SK-N-SH treated with all-trans-retinoic acid at 6 μM for 48 hours (cell line): ENCODE measurements around the gene SH3GLB1.

Experiments
- ATAC-seq: fragments of 200-7000 bp; cut with Tn5 transposase; 3 replicates; pipeline ENCODE4 v1.9.1; 2020; ENCODE audit warnings: mild to moderate bottlenecking, moderate library complexity
- BACH2 ChIP-seq: fragments of 250-450 bp; sonication (Bioruptor Pico); IDR thresholded peaks from 2 replicates; pipeline ENCODE4 v1.9.0; 2021; ENCODE audit warnings: mild to moderate bottlenecking, borderline replicate concordance
- CSDC2 ChIP-seq: fragments of 250-450 bp; sonication (Bioruptor Pico); IDR thresholded peaks from 2 replicates; pipeline ENCODE4 v1.5.0; 2020; ENCODE audit warnings: mild to moderate bottlenecking, moderate library complexity
- GLIS3 ChIP-seq: fragments of 250-450 bp; sonication (Bioruptor Pico); IDR thresholded peaks from 2 replicates; pipeline ENCODE4 v1.5.0; 2020; ENCODE audit warnings: mild to moderate bottlenecking, moderate library complexity
- ISL1 ChIP-seq: fragments of 250-450 bp; sonication (Bioruptor Pico); IDR thresholded peaks from 2 replicates; pipeline ENCODE4 v2.1.2; 2022; ENCODE audit warnings: mild to moderate bottlenecking, moderate library complexity
- OSR1 ChIP-seq: fragments of 250-450 bp; sonication (Bioruptor Pico); IDR thresholded peaks from 2 replicates; pipeline ENCODE4 v1.8.0; 2022; ENCODE audit warnings: moderate library complexity, mild to moderate bottlenecking, inconsistent platforms
- RARB ChIP-seq: fragments of 250-450 bp; sonication (Bioruptor Pico); IDR thresholded peaks from 2 replicates; pipeline ENCODE4 v1.8.0; 2021; ENCODE audit warnings: mild to moderate bottlenecking, moderate library complexity
- TCF4 ChIP-seq: fragments of 250-450 bp; sonication (Bioruptor Pico); IDR thresholded peaks from 2 replicates; pipeline ENCODE4 v1.8.0; 2021; ENCODE audit warnings: mild to moderate bottlenecking, moderate library complexity, borderline replicate concordance
- TOX ChIP-seq: fragments of 250-450 bp; sonication (Bioruptor Pico); IDR thresholded peaks from 2 replicates; pipeline ENCODE4 v1.8.0; 2021; ENCODE audit warnings: mild to moderate bottlenecking, moderate library complexity, borderline replicate concordance
- ZC3H10 ChIP-seq: fragments of 250-450 bp; sonication (Bioruptor Pico); IDR thresholded peaks from 2 replicates; pipeline ENCODE4 v1.5.1; 2021; ENCODE audit warnings: mild to moderate bottlenecking, moderate library complexity
- ZFP3 ChIP-seq: fragments of 250-450 bp; sonication (Bioruptor Pico); IDR thresholded peaks from 2 replicates; pipeline ENCODE4 v1.5.0; 2020; ENCODE audit warnings: mild to moderate bottlenecking, moderate library complexity
- ZFP30 ChIP-seq: fragments of 450-650 bp; formaldehyde crosslinking; IDR thresholded peaks from 2 replicates; pipeline ENCODE4 v1.5.0; 2022; ENCODE audit warnings: mild to moderate bottlenecking, moderate library complexity
- ZNF565 ChIP-seq: fragments of 450-650 bp; formaldehyde crosslinking; conservative IDR thresholded peaks from 2 replicates; pipeline ENCODE4 v1.5.0; 2020; ENCODE audit warnings: low read depth, mild to moderate bottlenecking, moderate library complexity
- ZNF70 ChIP-seq: fragments of 450-650 bp; formaldehyde crosslinking; IDR thresholded peaks from 2 replicates; pipeline ENCODE4 v1.5.0; 2020; ENCODE audit warnings: mild to moderate bottlenecking, moderate library complexity
- ZNF8 ChIP-seq: fragments of 450-650 bp; formaldehyde crosslinking; IDR thresholded peaks from 2 replicates; pipeline ENCODE4 v1.5.0; 2020; ENCODE audit warnings: mild to moderate bottlenecking, moderate library complexity
- TF ChIP-seq, protein P1 (sequence below): fragments of 250-450 bp; sonication (Bioruptor Pico); IDR thresholded peaks from 2 replicates; pipeline ENCODE4 v1.5.1; 2021; ENCODE audit warnings: mild to moderate bottlenecking, moderate library complexity
- TF ChIP-seq, protein P2 (sequence below): fragments of 250-450 bp; sonication (Bioruptor Pico); IDR thresholded peaks from 2 replicates; pipeline ENCODE4 v1.5.1; 2020; ENCODE audit warnings: low read depth, mild to moderate bottlenecking, moderate library complexity
- TF ChIP-seq, protein P3 (sequence below): fragments of 250-450 bp; sonication (Bioruptor Pico); IDR thresholded peaks from 2 replicates; pipeline ENCODE4 v1.8.0; 2021; ENCODE audit warnings: low read depth, mild to moderate bottlenecking, moderate library complexity, borderline replicate concordance
- TF ChIP-seq, protein P4 (sequence below): fragments of 250-450 bp; sonication (Bioruptor Pico); IDR thresholded peaks from 2 replicates; pipeline ENCODE4 v1.5.0; 2020; ENCODE audit warnings: mild to moderate bottlenecking, moderate library complexity
- TF ChIP-seq, protein P5 (sequence below): fragments of 250-450 bp; sonication (Bioruptor Pico); IDR thresholded peaks from 2 replicates; pipeline ENCODE4 v1.8.0; 2020; ENCODE audit warnings: mild to moderate bottlenecking, moderate library complexity, borderline replicate concordance

The SH3GLB1 gene

DNA sequence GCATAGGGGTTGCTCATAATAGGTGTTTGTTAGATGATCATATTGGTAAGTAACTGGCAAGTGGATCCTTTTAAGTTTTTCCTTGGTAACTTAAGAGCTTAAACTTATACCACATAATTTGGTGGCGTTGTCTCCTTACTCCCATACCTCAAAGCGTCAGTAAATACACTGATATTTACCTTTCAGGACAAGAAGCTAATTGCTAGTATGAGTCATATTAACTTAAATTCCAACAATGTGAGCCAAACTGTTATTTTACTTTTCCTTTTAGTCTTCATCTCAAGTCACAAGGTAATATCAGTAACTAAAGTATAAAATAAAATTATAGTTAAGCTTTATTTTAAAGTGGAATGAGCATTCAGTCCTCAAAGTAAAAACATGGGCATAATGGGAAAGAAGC is 9.0 kb upstream of the SH3GLB1 start:
- ATAC-seq: no peak
- TF ChIP-seq GLIS3 (CRISPR knock-in tag) (no peak), ZNF565 (CRISPR knock-in tag) (no peak), RARB (no peak), ZNF70 (CRISPR knock-in tag) (no peak), ISL1 (CRISPR knock-in tag) (no peak), ZFP30 (CRISPR knock-in tag) (no peak), ZFP3 (CRISPR knock-in tag) (no peak), TCF4 (CRISPR knock-in tag) (no peak), OSR1 (CRISPR knock-in tag) (no peak), ZNF8 (no peak), CSDC2 (no peak)
- TF ChIP-seq, protein P1, sequence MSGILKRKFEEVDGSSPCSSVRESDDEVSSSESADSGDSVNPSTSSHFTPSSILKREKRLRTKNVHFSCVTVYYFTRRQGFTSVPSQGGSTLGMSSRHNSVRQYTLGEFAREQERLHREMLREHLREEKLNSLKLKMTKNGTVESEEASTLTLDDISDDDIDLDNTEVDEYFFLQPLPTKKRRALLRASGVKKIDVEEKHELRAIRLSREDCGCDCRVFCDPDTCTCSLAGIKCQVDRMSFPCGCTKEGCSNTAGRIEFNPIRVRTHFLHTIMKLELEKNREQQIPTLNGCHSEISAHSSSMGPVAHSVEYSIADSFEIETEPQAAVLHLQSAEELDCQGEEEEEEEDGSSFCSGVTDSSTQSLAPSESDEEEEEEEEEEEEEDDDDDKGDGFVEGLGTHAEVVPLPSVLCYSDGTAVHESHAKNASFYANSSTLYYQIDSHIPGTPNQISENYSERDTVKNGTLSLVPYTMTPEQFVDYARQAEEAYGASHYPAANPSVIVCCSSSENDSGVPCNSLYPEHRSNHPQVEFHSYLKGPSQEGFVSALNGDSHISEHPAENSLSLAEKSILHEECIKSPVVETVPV: no peak
- TF ChIP-seq, protein P2, sequence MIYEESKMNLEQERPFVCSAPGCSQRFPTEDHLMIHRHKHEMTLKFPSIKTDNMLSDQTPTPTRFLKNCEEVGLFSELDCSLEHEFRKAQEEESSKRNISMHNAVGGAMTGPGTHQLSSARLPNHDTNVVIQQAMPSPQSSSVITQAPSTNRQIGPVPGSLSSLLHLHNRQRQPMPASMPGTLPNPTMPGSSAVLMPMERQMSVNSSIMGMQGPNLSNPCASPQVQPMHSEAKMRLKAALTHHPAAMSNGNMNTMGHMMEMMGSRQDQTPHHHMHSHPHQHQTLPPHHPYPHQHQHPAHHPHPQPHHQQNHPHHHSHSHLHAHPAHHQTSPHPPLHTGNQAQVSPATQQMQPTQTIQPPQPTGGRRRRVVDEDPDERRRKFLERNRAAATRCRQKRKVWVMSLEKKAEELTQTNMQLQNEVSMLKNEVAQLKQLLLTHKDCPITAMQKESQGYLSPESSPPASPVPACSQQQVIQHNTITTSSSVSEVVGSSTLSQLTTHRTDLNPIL (CRISPR knock-in tag): no peak
- TF ChIP-seq, all 23 proteins: peak for 0

DNA sequence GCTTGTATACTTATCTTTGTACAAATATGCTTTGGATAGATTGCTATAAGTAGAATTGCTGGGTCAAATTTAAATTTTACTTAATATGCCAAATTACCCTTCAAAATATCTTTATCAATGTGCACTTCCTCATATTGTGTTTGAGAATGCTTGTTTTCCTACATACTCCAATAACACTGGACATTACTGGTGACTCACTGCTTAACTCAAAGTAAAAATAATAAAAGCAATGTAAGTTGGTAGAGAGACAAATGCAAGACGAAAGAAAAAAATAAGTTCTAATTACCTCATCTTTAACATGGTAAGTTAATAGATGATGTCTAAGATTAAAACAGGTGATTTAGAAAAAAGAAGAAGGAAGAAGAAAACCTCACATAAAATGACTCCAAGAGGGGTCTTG is 7.9 kb upstream of the SH3GLB1 start:
- TF ChIP-seq BACH2 (CRISPR knock-in tag): no peak
- TF ChIP-seq, protein P3, sequence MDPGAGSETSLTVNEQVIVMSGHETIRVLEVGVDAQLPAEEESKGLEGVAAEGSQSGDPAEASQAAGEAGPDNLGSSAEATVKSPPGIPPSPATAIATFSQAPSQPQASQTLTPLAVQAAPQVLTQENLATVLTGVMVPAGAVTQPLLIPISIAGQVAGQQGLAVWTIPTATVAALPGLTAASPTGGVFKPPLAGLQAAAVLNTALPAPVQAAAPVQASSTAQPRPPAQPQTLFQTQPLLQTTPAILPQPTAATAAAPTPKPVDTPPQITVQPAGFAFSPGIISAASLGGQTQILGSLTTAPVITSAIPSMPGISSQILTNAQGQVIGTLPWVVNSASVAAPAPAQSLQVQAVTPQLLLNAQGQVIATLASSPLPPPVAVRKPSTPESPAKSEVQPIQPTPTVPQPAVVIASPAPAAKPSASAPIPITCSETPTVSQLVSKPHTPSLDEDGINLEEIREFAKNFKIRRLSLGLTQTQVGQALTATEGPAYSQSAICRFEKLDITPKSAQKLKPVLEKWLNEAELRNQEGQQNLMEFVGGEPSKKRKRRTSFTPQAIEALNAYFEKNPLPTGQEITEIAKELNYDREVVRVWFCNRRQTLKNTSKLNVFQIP: no peak
- ATAC-seq: no peak

DNA sequence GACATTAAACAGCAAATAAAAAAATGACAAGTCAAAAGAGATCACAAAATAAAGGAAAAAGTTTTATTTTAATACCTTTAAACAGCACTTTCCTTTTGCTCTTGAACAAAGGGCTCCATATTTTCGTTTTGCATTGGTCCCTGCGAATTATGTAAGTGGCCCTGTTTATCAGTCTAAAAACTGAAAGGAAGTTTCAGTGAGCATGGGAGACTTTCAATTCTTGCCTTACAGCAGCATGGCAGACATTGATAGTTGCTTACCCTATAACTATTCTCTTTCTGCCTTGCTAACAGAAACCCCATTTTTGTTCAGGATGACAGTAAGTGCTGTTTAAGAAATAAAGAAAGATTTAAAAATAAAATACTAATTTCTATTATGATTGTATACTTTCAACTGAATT is 5.2 kb upstream of the SH3GLB1 start:
- no peak for ATAC-seq
- TF ChIP-seq CSDC2 (no peak), ZNF70 (CRISPR knock-in tag) (no peak), ZFP3 (CRISPR knock-in tag) (no peak), ISL1 (CRISPR knock-in tag) (no peak), BACH2 (CRISPR knock-in tag) (no peak), TOX (CRISPR knock-in tag) (no peak), ZC3H10 (no peak), ZFP30 (CRISPR knock-in tag) (no peak)
- TF ChIP-seq, protein P4, sequence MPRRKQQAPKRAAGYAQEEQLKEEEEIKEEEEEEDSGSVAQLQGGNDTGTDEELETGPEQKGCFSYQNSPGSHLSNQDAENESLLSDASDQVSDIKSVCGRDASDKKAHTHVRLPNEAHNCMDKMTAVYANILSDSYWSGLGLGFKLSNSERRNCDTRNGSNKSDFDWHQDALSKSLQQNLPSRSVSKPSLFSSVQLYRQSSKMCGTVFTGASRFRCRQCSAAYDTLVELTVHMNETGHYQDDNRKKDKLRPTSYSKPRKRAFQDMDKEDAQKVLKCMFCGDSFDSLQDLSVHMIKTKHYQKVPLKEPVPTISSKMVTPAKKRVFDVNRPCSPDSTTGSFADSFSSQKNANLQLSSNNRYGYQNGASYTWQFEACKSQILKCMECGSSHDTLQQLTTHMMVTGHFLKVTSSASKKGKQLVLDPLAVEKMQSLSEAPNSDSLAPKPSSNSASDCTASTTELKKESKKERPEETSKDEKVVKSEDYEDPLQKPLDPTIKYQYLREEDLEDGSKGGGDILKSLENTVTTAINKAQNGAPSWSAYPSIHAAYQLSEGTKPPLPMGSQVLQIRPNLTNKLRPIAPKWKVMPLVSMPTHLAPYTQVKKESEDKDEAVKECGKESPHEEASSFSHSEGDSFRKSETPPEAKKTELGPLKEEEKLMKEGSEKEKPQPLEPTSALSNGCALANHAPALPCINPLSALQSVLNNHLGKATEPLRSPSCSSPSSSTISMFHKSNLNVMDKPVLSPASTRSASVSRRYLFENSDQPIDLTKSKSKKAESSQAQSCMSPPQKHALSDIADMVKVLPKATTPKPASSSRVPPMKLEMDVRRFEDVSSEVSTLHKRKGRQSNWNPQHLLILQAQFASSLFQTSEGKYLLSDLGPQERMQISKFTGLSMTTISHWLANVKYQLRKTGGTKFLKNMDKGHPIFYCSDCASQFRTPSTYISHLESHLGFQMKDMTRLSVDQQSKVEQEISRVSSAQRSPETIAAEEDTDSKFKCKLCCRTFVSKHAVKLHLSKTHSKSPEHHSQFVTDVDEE: no peak
- TF ChIP-seq, protein P3: no peak
- TF ChIP-seq, protein P5, sequence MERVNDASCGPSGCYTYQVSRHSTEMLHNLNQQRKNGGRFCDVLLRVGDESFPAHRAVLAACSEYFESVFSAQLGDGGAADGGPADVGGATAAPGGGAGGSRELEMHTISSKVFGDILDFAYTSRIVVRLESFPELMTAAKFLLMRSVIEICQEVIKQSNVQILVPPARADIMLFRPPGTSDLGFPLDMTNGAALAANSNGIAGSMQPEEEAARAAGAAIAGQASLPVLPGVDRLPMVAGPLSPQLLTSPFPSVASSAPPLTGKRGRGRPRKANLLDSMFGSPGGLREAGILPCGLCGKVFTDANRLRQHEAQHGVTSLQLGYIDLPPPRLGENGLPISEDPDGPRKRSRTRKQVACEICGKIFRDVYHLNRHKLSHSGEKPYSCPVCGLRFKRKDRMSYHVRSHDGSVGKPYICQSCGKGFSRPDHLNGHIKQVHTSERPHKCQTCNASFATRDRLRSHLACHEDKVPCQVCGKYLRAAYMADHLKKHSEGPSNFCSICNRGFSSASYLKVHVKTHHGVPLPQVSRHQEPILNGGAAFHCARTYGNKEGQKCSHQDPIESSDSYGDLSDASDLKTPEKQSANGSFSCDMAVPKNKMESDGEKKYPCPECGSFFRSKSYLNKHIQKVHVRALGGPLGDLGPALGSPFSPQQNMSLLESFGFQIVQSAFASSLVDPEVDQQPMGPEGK (CRISPR knock-in tag): no peak
- TF ChIP-seq, protein P1: no peak
